Stimulated activated CD4-positive, alpha-beta T cell treated with anti-CD3 and anti-CD28 coated beads, Interleukin-4, amount 100 ng/mL, for 4 hours (primary cell): ENCODE data around the gene CAMTA1.
"Not testable (repeated sequence)": the region's sequence is repeated elsewhere in the genome, so short reads cannot be mapped to it uniquely, and the experiment has no call there.

Experiments used
- DNase-seq, 2 experiments: peaks; one replicate each; pipeline ENCODE4 v3.0.0-alpha.2; 2020

Gene CAMTA1

DNA sequence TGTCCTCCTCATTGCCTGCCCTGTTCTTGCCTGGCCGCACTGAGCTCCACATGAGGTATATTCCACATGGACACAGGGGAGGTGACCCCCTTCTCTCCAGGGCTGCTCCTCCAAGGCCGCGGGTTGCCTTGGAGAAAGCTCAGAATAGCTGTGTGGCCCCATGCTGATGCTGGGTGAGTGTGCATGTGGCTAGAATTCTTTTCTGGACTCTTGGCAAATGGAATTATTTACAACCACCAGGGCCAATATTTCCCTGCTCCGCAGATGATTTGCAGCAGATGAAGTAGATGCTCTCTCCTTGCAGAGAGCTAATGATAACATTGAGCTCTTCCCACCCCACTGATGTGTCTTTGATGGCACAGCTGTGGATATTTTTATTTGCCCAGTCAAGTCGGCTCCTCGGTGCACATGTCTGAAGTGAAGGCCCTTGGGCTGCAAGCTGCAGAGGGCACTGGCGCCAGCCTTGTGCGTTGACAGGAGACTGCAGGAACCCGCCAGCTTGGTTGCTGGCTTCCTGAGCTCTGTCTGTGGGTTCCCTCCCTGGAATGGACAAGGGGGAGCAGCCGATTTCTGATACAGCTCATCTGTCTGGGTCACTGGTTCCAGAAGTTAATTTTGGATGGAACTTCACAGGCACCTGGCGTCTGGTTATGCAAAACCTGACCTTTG is 581.2 kb downstream of the CAMTA1 start:
- DNase-seq: no peak

DNA sequence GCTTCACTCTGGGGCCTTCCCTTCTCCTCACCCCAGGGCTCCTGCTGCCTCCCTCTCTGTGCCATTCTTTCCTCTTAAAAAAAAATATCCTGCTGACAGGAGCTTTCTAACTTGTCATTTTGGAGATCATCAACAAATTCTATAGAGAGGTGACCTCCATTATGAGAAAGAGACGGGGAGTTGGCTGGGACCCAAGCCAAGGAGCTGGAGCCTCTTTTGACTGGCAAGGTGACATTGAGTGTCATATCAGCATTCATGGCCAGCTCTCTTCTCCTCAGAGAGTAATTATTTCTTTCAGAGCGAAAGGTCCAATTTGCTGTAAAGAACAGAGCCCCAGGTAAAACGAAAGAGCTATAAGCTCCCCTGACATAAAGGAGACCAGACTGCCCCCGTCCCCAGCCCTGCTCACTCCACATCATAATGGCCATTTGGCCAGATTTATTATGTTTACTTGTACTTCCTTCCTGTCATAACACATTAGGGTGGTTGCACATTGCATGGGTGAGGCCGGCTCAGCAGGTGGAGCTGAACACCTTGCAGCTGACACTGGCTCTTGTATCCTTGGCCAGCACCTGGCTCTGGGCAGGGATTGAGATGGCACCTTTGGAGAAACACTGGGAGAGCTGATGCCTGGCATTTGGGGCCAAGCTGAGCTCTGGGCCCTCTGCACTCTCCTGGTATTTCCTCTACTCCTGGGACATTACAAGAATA is 581.9 kb downstream of the CAMTA1 start:
- DNase-seq: no peak

DNA sequence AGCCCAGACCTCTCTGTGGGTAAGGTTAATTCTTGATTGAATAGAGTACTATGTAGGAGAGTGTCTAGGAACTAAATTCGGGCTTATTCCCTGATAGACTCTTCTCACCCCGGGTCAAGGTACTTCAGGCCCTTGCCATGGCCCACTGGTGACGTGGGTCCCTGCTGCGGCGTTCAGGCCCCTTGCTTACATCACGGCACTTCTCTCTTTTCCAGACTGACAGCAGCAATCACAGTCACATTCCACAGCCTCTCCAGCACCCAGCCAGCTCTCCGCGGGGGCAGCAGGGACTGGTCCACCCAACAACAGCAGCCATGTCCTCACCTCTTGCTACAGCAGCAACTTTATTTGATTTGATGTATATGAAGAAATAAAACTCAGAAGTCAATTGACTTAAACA is 584.6 kb downstream of the CAMTA1 start:
- DNase-seq: no peak

DNA sequence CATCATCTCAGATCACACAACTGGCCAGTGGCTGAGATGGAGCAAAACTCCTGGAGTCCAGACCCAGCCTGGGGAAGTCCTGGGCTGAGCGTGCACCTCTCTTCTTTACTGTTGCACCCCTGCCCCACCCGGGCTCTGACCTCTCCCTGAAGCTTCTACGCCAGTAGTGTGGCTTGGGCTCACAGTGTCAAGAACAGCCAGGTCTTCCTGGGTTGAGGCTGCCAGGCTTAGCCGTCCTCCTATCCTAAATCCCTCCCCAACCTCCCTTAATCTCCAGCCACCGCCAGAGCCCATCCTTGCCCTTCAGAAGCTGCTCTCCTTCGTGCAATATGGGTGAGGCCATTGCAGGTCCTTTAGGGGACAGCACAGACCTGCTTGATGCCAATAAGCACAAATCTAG is 586.7 kb downstream of the CAMTA1 start:
- no peak for DNase-seq

DNA sequence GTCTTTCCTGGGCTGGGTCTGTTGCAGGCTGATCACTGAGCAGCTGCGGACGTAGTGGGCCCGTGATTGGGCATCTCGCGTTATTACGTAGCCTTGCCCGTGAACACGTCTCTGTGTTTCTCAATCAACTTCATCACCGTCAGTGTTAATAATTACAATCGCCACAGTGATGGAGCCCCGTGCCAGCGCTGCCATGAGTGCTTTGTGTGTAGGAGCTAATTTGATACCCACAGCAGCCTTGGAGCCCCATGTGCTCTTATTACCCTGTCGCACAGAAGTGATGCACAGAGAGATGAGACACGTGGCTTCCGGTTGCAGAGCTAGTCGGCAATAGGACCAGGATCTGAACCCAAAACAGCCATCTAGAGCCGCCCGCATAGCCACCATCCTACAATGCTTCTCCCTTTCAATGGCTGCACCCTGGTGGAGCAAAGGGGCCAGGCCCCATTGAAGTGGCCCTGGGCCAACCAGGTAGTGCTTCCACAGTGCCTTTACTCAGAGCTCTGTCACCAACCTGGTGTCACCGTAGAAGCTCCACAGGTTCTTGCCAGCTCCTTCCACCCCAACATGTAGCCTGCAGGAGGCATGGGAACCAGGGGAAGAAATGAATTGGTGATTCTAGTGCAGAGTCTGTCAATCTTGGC is 587.3 kb downstream of the CAMTA1 start:
- DNase-seq: no peak

DNA sequence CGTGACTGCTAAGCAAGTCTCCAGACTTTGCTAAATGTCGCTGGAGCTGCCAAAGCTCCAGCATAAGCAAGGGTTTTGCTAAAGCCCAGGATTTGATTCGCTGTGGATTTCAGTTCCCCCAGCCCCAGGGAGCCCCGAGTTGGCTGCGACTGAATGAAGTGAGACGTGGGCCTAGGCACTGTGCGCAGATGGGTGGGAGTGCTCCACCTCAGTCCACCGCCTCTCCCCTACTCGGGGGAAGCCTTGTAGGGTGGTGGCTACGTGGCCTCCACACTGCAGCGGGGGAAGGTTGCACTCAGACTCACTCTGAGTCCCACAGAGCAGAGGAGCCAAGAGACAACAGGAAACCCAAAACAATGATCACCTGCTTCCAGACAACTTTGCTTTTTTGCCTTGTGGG is 588.0 kb downstream of the CAMTA1 start:
- no peak for DNase-seq

DNA sequence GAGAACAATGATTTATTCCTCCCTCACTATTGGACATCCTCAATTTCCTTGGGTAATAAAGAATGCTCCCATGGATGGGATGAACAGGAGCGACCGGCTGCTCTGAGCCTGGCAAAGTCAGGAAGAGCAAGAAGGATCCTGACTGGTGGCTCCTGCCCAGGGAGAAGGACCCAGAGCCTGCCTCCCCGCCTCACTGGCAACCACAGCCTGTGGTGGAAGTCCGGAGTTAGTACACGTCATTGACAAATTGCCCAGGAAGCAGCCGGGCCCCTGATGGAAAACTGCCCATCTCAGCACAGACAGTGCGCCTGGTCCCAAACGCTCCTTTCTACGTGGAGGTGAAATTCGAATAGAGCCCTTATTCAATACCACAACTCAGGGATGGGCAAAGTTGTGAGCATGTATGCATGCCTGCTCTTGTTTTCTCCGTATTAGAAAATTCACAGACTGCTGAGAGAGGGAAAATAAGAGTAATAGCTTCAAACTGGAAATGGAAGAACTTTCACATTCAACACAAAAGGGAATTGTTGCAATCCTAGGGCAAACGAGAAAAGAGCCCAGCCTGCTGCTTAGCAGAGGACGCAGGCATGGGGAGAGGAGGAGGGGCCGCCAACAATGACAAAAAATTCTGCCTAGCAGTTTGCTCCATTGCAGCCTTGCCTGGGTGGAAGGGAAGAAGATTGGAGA is 588.8 kb downstream of the CAMTA1 start:
- no peak for DNase-seq

DNA sequence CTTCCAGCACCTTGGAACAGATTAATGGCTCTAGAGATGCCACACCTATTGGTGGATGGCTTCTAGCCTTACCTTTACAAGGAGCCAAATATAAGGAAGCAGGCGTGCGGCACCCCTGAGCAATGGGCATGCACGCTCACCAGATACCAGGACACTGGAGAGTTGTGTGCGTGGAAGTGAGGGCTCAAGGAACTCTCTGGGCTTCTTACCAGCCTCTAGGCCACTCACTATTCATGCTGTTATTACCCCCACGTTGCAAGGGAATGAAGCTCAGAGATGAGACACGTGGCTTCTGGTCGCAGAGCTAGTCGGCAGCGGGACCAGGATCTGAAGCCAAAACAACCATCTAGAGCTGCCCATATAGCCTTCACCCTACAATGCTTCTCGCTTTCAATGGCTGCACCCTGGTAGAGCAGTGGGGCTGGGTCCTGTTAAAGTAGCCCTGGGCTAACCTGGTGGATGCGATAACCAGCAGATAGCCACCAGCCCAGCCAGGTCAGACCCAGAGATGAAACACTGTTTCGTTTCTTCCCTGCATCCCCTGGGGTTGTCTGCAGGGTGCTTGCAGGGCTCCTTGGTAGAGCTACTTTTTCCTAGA is 589.4 kb downstream of the CAMTA1 start:
- DNase-seq: no peak

DNA sequence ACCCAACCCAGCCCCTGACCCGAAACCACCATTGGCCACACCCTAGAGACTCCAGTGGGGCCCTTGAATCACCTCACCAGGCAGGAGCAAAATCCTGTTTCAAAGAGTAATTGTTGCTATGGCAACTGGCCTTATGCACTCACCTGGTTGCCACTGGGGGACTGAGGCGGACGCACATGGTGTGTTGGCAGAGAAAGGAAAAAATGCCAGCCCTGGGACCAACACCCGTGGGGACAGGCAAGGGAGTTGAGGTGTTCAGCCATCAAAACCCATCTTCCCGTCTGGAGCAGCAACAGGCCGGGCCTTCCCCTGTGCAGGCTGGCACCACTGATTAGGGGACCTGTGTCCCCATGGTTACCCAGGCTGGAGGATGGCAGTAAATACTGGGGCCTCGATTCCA is 590.1 kb downstream of the CAMTA1 start:
- no peak for DNase-seq

DNA sequence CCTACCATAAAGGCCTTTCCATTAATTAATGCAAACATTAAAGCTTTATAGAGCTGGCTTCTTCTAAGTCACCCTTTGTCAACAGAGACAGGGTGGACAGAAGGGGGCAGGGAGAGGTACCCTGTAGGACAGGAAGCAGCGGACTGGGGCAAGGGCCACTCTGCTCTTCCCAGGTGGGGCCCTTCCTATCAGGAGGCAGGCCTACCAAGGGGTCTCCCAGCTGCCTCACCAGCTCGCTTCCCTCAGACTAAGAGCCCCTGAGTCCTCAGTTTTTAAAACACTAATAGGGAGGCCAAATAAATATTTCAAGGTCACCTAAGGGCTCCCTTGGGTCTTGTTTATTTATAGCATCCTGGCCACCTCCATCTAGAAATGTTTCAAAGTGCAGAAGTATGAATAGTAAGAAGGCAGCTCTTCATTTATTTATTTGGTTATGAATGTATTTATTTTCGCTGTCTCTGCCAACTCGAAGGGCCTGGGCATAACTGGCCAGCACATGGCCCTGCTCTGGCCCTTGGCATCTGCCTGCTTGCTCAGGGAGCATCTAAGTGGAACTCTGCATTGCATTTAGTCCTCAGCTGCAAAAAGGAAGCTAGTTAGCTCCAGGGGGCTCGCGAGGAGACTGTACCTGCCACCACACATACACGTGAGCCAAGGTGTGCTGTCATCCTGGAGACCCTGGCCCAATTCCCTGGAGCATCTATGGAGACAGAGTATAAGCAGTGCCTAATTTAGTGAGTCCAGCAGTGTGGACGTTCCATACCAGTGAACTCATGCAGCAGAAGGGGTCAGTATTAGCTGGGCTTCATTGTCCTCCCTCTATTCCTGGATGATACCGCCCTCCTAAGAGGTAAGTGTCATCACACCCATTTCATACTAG is 590.8 kb downstream of the CAMTA1 start:
- DNase-seq: no peak

DNA sequence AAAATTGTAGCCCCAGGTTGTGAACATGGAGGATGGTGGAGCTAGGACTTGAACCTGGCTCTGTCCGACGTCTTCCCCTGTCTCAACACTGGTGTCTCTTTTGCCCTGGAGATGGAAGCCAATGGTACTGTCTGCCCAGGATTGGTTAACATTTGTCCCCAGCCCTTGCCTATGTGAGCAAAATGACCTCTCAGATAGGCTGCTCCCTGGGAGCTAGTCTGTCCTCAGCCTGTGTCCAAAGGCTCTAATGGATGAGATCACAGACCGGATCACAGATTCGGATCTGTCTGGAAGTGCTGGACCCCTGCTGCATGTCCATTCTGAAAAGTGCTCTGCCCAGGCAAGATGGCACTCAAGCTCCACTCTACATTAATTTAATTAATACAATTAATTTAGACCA is 591.4 kb downstream of the CAMTA1 start:
- no peak for DNase-seq

DNA sequence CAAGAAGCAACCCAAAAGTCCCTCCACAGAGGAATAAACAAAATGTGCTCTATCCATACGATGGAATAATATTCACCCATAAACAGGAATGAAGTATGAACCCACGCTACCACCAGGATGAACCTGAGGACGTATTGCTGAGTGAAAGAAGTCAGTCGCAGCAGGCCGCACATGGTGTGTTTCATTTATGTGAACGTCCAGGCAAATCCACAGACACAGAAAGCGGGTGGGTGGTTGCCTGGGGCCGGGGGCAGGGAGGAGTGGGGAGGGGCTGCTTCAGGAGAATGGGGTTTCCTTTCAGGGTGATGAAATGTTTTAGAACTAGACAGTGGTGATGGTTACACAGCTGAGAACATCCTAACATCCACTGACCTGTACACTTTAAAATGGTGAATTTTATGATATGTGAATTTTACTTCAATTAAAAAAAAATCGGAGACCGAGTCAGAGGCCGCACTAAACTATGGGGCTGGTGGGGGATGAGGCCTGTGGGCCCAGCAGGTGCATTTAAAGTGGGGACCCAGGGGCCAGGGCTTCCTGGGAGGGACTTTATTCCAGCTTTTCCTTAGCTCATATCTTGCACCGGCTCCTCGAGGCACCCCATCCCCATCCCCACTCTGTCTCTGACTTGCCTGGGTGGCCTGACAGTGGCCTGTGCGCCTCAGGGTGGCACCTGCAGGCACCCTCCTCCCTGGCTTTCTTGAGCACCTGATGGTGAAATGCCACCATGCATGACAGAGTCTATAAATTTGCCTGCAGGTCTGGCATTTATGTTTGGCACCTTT is 593.3 kb downstream of the CAMTA1 start:
- no peak for DNase-seq

DNA sequence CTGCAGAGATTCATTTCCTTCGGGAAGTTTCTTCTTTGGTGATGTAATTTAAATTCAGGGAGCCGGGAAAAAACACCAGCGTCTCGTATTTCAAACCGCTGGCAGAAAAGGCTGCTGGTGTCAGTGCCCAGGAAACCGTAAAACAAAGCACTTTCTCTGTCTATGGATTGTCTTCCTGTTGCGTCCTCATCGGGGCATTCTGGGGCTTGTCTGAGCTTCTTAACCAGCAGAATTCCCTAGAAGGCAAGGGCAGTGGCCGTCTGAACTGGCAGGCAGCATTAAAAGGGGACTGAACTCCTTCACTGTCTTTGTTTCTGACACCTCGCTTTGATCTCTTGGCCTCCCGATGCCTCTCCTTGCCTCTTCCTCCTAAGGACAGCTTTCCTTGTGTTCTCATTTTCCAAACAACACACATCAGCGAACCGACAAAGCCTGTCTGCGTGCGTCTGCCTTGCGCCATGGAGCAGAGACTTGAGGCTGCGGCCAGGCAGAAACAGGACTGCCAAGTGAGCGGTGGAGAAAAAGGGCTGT is 594.3 kb downstream of the CAMTA1 start:
- no peak for DNase-seq

DNA sequence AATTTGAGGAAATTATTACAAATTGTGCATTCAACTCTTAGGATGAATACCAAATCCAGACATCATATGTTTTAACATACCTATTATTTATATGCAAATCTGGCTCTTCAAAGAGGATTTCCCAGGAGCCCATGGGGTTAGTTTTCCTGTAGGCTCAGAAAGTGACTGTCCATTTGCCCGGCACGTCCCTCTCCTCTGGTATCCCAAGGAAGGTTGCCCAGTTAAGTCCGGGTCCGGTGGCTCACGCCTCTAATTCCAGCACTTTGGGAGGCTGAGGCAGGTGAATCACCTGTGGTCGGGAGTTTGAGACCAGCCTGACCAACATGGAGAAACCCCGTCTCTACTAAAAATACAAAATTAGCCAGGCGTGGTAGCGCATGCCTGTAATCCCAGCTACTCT is 594.8 kb downstream of the CAMTA1 start:
- DNase-seq: not testable (repeated sequence)

DNA sequence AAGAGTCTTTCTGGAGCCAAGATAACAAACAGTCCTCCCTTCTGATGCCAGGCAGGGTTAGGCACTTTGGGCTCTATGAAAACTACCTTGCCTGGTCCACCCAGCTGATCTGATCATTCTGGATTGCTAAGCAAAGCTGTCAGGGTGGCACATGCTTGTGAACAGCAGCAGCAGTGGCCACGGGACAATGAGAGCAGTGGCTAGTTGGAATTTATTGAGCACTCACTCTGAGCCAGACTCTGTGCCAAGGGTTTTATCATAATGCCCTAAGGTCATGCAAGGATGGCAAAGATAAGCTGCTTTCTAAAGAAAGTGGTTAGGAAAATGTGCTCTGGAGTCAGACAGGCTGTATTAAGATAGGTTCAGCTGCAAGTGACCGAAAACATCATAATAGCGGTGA is 595.5 kb downstream of the CAMTA1 start:
- DNase-seq: no peak

DNA sequence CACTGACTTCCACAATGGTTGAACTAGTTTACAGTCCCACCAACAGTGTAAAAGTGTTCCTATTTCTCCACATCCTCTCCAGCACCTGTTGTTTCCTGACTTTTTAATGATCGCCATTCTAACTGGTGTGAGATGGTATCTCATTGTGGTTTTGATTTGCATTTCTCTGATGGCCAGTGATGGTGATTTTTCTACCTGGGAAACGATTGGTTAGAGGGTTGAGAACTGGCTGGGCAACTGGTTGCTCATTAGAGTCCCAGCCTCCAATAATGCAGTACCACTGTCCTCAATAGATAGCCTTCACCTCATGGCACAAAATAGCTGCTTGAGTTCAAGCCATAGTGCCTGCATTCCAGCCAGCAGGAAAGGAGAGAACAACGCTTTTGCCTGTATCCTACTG is 596.5 kb downstream of the CAMTA1 start:
- not testable (repeated sequence) for DNase-seq

DNA sequence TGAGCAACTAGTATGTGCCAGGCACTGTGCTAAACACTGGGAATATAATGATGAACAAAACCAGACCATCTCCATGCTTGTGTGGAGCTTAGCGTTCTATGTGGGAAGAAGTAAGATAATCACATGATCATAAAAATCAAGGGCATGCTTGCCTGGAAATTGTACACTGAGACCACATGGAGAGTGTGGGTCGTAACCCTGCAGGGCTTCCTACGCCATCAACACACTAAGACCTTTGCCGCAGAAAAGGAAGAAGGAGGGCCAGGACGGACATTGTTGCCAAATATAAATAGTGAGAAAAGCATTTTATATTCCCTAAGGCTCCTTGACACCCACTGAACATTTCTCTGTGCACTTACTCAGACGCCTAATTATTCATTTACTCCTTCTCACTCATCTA is 597.7 kb downstream of the CAMTA1 start:
- DNase-seq: no peak

DNA sequence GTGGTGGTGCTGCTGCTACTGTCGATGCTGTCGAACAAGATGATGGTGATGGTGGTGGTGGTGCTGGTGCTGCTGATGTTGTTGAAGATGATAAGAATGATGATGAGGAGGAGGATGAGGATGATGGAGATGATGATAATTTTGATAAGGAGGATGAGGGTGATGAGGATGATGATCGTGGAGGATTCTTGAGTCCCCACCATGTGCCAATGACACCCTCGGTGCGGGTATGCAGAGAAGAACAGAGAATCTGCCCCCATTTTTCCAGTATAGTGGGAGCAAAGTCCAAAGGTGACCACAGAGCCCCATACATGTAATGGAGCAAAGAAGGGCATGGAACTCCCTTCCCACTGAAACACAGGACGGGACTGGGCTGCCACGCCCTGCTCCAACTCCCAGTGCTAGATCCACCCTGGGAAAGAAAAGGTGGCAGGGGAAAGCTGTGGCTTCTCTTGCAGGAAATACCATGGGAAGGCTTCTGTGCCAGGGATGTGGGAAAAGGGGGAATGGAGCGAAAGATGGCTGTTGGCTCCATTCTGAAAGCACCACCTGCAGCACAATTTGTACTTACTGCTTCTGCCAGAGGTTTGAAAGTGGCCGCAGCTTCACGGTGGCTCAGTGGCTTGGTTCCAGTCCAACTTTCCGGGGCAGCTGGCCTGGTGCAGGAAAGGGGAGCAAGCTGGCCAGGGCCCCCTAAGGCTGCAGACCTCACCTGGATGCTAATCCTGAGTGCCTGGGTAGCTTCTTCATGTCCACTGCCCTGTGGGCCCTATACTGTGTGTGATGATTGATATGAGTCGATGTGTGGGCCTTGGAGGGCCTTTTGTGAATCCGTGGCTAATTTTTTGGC is 598.6 kb downstream of the CAMTA1 start:
- no peak for DNase-seq

DNA sequence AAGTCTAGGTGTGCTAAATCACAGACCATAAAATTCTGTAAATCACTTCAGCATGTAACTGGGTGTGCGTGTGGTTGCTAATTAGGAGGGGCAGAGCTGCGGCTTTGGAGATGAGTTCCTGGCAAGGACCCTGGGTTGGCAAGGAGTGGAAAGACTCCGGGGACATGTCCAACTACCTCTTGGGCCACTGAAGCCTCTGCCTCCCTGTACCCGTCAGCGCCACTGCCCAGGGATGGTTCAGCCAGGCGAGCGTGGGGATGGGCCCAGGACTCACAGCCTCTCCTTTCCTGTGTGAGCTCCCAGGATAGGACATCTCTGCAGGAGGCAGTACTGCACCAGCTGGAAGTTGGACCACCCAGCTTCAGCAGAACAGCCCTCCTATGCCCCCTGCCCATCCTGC is 599.4 kb downstream of the CAMTA1 start:
- no peak for DNase-seq
